Liver (tissue), 9 donors: Measurements from ENCODE around the gene KLF18. TPM values are rescaled to one million over a fixed set of nuclear protein-coding genes. Genes with fewer than 3 reads are reported as not detected.

Source experiments
- DNase-seq: peaks from one replicate; pipeline ENCODE4 v3.0.0-alpha.2; 2017; ENCODE audit warnings: low spot score
- H3K27ac ChIP-seq, 2 donors: one replicate each; pipeline ENCODE4 v1.7.0; 2013; ENCODE audit warnings: inconsistent platforms in 2 of 2, low read length in 2 of 2, control low read depth in 1 of 2, low read depth in 1 of 2, mild to moderate bottlenecking in 1 of 2
- H3K27me3 ChIP-seq, 4 donors: one replicate each; pipeline versions ENCODE4 v1.6.1 to v1.7.0; 2013; ENCODE audit warnings: low read length in 3 of 4, inconsistent platforms in 1 of 4, mild to moderate bottlenecking in 1 of 4, moderate library complexity in 1 of 4; ENCODE audit not compliant: control insufficient read depth in 4 of 4, insufficient read depth in 4 of 4
- H3K36me3 ChIP-seq, 4 donors: one replicate each; pipeline versions ENCODE4 v1.6.1 to v1.7.0; 2013; ENCODE audit warnings: low read length in 3 of 4, mild to moderate bottlenecking in 3 of 4, low read depth in 1 of 4, moderate library complexity in 1 of 4; ENCODE audit not compliant: control insufficient read depth in 4 of 4, insufficient read depth in 3 of 4
- H3K4me1 ChIP-seq, 4 donors: one replicate each; pipeline versions ENCODE4 v1.6.1 to v1.7.0; 2013; ENCODE audit warnings: low read length in 3 of 4, mild to moderate bottlenecking in 3 of 4, moderate library complexity in 1 of 4; ENCODE audit not compliant: control insufficient read depth in 4 of 4, insufficient read depth in 4 of 4
- H3K4me3 ChIP-seq, 3 donors: one replicate each; pipeline versions ENCODE4 v1.6.1 to v1.7.0; 2013; ENCODE audit warnings: low read length in 3 of 3, control low read depth in 1 of 3, low read depth in 1 of 3, mild to moderate bottlenecking in 1 of 3
- H3K9ac ChIP-seq, 2 donors: one replicate each; pipeline ENCODE4 v1.7.0; 2013; ENCODE audit warnings: low read length in 2 of 2, mild to moderate bottlenecking in 2 of 2, moderate library complexity in 2 of 2, control low read depth in 1 of 2, low read depth in 1 of 2
- H3K9me3 ChIP-seq, 4 donors: one replicate each; pipeline versions ENCODE4 v1.6.1 to v1.7.0; 2013; ENCODE audit warnings: low read length in 3 of 4; ENCODE audit not compliant: control insufficient read depth in 4 of 4
- ATF3 ChIP-seq: IDR thresholded peaks from 2 replicates; pipeline ENCODE4 v1.6.1; 2016; ENCODE audit warnings: antibody characterized with exemption
- CTCF ChIP-seq: fragments of 150-350 bp; IDR thresholded peaks from 2 replicates; pipeline ENCODE4 v1.5.1; 2017; ENCODE audit warnings: improper control_type of control experiment, low read depth, low read length; ENCODE audit not compliant: missing input control
- EGR1 ChIP-seq, 2 donors: IDR thresholded peaks; 2 replicates each; pipeline ENCODE4 v1.6.1; 2016 to 2018; ENCODE audit warnings: antibody characterized with exemption in 2 of 2, low read depth in 2 of 2
- FOXA1 ChIP-seq: IDR thresholded peaks from 2 replicates; pipeline ENCODE4 v1.6.1; 2016; ENCODE audit warnings: antibody characterized with exemption
- FOXA2 ChIP-seq: IDR thresholded peaks from 2 replicates; pipeline ENCODE4 v1.6.1; 2016; ENCODE audit warnings: antibody characterized with exemption
- GABPA ChIP-seq, 2 donors: IDR thresholded peaks in 1 of 2; conservative IDR thresholded peaks in 1 of 2; 2 replicates each; pipeline ENCODE4 v1.6.1; 2016; ENCODE audit warnings: antibody characterized with exemption in 2 of 2, mild to moderate bottlenecking in 1 of 2, moderate library complexity in 1 of 2
- HNF4A ChIP-seq, 2 donors: conservative IDR thresholded peaks; 2 replicates each; pipeline ENCODE4 v1.6.1; 2016; ENCODE audit warnings: antibody characterized with exemption in 2 of 2, mild to moderate bottlenecking in 2 of 2
- HNF4G ChIP-seq: IDR thresholded peaks from 2 replicates; pipeline ENCODE4 v1.6.1; 2016; ENCODE audit warnings: antibody characterized with exemption
- JUND ChIP-seq, 2 donors: IDR thresholded peaks; 2 replicates each; pipeline ENCODE4 v1.6.1; 2016; ENCODE audit warnings: antibody characterized with exemption in 2 of 2
- MAX ChIP-seq: IDR thresholded peaks from 2 replicates; pipeline ENCODE4 v1.6.1; 2016; ENCODE audit warnings: antibody characterized with exemption
- NR2F2 ChIP-seq: IDR thresholded peaks from 2 replicates; pipeline ENCODE4 v1.6.1; 2016; ENCODE audit warnings: antibody characterized with exemption
- RAD21 ChIP-seq, 2 donors: IDR thresholded peaks; 2 replicates each; pipeline ENCODE4 v1.6.1; 2016; ENCODE audit warnings: antibody characterized with exemption in 2 of 2, mild to moderate bottlenecking in 2 of 2
- REST ChIP-seq: IDR thresholded peaks from 2 replicates; pipeline ENCODE4 v1.6.1; 2016; ENCODE audit warnings: antibody characterized with exemption, mild to moderate bottlenecking
- RXRA ChIP-seq, 2 donors: IDR thresholded peaks; 2 replicates each; pipeline ENCODE4 v1.6.1; 2017 to 2018; ENCODE audit warnings: antibody characterized with exemption in 2 of 2, mild to moderate bottlenecking in 1 of 2
- SP1 ChIP-seq: IDR thresholded peaks from 2 replicates; pipeline ENCODE4 v1.6.1; 2018; ENCODE audit warnings: antibody characterized with exemption, mild to moderate bottlenecking
- TAF1 ChIP-seq: conservative IDR thresholded peaks from 2 replicates; pipeline ENCODE4 v1.6.1; 2016; ENCODE audit warnings: antibody characterized with exemption, mild to moderate bottlenecking
- YY1 ChIP-seq: IDR thresholded peaks from 2 replicates; pipeline ENCODE4 v1.6.1; 2016; ENCODE audit warnings: antibody characterized with exemption, mild to moderate bottlenecking
- WGBS: extraction: QIAGEN DNeasy Blood & Tissue Kit; methylation state at CpG from one replicate; pipeline ENCODE4 v1.1.7; 2013; 5-methylcytosine and 5-hydroxymethylcytosine counted together
- polyA plus RNA-seq, 2 donors: library from polyadenylated mRNA; stranded (reverse) in 1 of 2; unstranded in 1 of 2; fragments of 200-250 nt in 1 of 2; fragments of >200 nt in 1 of 2; fragmentation: Nextera tagmentation in 1 of 2; extraction: Ambion mirVana in 1 of 2; gene quantifications; one replicate each; pipeline versions ENCODE4 v1.2.1 to v1.2.3, GENCODE V29; 2013 to 2015
- total RNA-seq, 2 donors: library from RNA; depleted of rRNA; stranded (reverse); fragments of >200 nt; gene quantifications; one replicate each; pipeline ENCODE4 v1.2.3, GENCODE V29; 2014
- TF ChIP-seq, protein P1 (sequence below): IDR thresholded peaks from 2 replicates; pipeline ENCODE4 v1.6.1; 2016; ENCODE audit warnings: antibody characterized with exemption
- donor health status: healthy.
- donor health status: healthy.
- donor health status: healthy.
- donor health status: healthy.
- donor health status: healthy.

The KLF18 gene
- total and polyA plus RNA-seq, 4 donors: not detected

DNA sequence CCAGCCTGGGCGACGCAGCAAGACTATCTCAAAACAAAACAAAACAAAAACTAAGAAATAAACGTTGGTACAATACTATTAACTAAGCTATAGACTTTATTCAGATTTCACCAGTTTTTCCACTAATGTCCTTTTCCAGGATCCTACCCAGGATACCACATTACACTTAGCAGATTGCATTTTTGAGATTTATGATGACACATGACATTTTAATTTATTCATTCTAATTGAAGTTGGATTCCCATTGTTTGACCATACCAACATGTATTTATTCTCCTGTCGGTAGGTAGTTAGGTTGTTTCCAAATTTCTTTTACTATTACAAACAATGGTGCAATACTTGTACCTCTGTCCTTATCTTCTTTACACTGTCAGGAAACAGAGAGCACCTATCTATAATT, 29.6 kb downstream of the KLF18 start:
- Histone ChIP-seq H3K9me3 (peaks cover 0 to 1% (median 0%) of the 10 kb centered on the region in 4 donors), H3K9ac (no peak overlapping the region), H3K4me3 (no peak overlapping the region), H3K27ac (no peak overlapping the region), H3K4me1 (no peaks in the 10 kb centered on the region), H3K36me3 (no peaks in the 10 kb centered on the region), H3K27me3 (no peaks in the 10 kb centered on the region)
- TF ChIP-seq MAX (no peak), FOXA2 (no peak), CTCF (no peak), JUND (IDR thresholded peaks at IDR 0.05) (no peak), RAD21 (IDR thresholded peaks at IDR 0.05) (no peak), EGR1 (IDR thresholded peaks at IDR 0.05; ENCODE audit: low read depth in 2 of 2) (no peak), REST (no peak), NR2F2 (no peak), GABPA (IDR thresholded peaks at IDR 0.05 in 1 of 2, conservative IDR thresholded peaks at IDR 0.05 in 1 of 2) (no peak), YY1 (no peak), FOXA1 (no peak), TAF1 (no peak), HNF4A (conservative IDR thresholded peaks at IDR 0.05) (no peak), ATF3 (no peak)
- no peak for DNase-seq
- 74% methylated on average over 4 of the region's 4 CpGs for WGBS

- no peak overlapping the region for H3K9ac ChIP-seq
- WGBS: 95% methylated on average over 5 of the region's 5 CpGs
- TF ChIP-seq FOXA2: no peak
- no peak for TF ChIP-seq JUND (IDR thresholded peaks at IDR 0.05)
- TF ChIP-seq ATF3: no peak
- TF ChIP-seq EGR1 (IDR thresholded peaks at IDR 0.05; ENCODE audit: low read depth in 2 of 2): no peak
- no peak for TF ChIP-seq RXRA (IDR thresholded peaks at IDR 0.05)
- TF ChIP-seq RAD21 (IDR thresholded peaks at IDR 0.05): no peak
- no peak for TF ChIP-seq HNF4A (conservative IDR thresholded peaks at IDR 0.05)
- TF ChIP-seq, protein P1, sequence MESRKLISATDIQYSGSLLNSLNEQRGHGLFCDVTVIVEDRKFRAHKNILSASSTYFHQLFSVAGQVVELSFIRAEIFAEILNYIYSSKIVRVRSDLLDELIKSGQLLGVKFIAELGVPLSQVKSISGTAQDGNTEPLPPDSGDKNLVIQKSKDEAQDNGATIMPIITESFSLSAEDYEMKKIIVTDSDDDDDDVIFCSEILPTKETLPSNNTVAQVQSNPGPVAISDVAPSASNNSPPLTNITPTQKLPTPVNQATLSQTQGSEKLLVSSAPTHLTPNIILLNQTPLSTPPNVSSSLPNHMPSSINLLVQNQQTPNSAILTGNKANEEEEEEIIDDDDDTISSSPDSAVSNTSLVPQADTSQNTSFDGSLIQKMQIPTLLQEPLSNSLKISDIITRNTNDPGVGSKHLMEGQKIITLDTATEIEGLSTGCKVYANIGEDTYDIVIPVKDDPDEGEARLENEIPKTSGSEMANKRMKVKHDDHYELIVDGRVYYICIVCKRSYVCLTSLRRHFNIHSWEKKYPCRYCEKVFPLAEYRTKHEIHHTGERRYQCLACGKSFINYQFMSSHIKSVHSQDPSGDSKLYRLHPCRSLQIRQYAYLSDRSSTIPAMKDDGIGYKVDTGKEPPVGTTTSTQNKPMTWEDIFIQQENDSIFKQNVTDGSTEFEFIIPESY: no peak
- no peak for TF ChIP-seq GABPA (IDR thresholded peaks at IDR 0.05 in 1 of 2, conservative IDR thresholded peaks at IDR 0.05 in 1 of 2)
- no peak for TF ChIP-seq TAF1
- TF ChIP-seq YY1: no peak
- no peak for TF ChIP-seq REST
- TF ChIP-seq HNF4G: no peak
- no peak for TF ChIP-seq SP1
Measured at GRCh38 chr1:44110916-44111315, 30.5 kb downstream of the KLF18 start.

More at GRCh38 chr1:44110916-44111315, 30.5 kb downstream of the KLF18 start:
- H3K9me3 ChIP-seq: peaks cover 0 to 1% (median 0%) of the 10 kb centered on the region in 4 donors
- no peak overlapping the region for H3K4me3 ChIP-seq
- H3K27me3 ChIP-seq: no peaks in the 10 kb centered on the region
- no peaks in the 10 kb centered on the region for H3K36me3 ChIP-seq
- no peaks in the 10 kb centered on the region for H3K4me1 ChIP-seq
- H3K27ac ChIP-seq: no peak overlapping the region
- DNase-seq: no peak
